GM12878 (cell line): ENCODE data around the gene COL21A1. TPM values are rescaled to one million over a fixed set of nuclear protein-coding genes. Genes with fewer than 3 reads are reported as not detected.

ENCODE experiments used
- ATAC-seq: fragments of 200-7000 bp; cut with Tn5 transposase; 3 replicates; pipeline ENCODE4 v1.9.1; 2020; ENCODE audit warnings: mild to moderate bottlenecking, moderate library complexity
- BruUV-seq: library from RNA; stranded (reverse); fragments of 400-500 nt; replicated peaks from 2 replicates; lab custom pipeline; 2021; lab: Mats Ljungman, UMichigan
- CTCF ChIA-PET: fragments of 300-600 bp; sonication (Branson Sonifier 250); formaldehyde crosslinking; extraction: SDS; loops from one replicate; lab custom pipeline; 2021; ENCODE audit warnings: inconsistent platforms; lab: Yijun Ruan, JAX
- POLR2A ChIA-PET: fragments of 350-600 bp; formaldehyde crosslinking; extraction: SDS; loops from one replicate; lab custom pipeline; 2021; ENCODE audit warnings: inconsistent platforms; lab: Charles Lee
- RAD21 ChIA-PET: fragments of 300-600 bp; sonication (Branson Sonifier 250); formaldehyde crosslinking; loops from one replicate; lab custom pipeline; 2023; ENCODE audit warnings: antibody characterized with exemption; ENCODE audit not compliant: unreplicated experiment; lab: Charles Lee
- SMC1A ChIA-PET: fragments of 300-600 bp; sonication (Branson Sonifier 250); formaldehyde crosslinking; loops from one replicate; lab custom pipeline; 2023; ENCODE audit not compliant: unreplicated experiment, uncharacterized antibody; lab: Charles Lee
- DNase-seq: peaks from one replicate; pipeline ENCODE4 v3.0.0-alpha.2; 2011; ENCODE audit warnings: low read depth, low spot score
- FAIRE-seq: peaks from 3 replicates; lab custom pipeline; 2011; peaks lifted over from hg19 to GRCh38; lab: Jason Lieb, UNC
- H2AFZ ChIP-seq: 2 replicates; pipeline ENCODE4 v1.6.0; 2011; ENCODE audit warnings: low read depth, low read length, control low read depth; ENCODE audit not compliant: control insufficient read depth
- H3K27ac ChIP-seq: 2 replicates; pipeline ENCODE4 v1.5.1; 2011; ENCODE audit warnings: control low read depth; ENCODE audit not compliant: control insufficient read depth, insufficient read depth
- H3K27me3 ChIP-seq, 2 experiments: replicated peaks in 1 of 2; 2 replicates each; pipeline versions ENCODE4 v1.6.0 to v1.6.1; 2011; ENCODE audit warnings: low read length in 1 of 2; ENCODE audit not compliant: control insufficient read depth in 2 of 2, insufficient read depth in 2 of 2
- H3K36me3 ChIP-seq, 2 experiments: 2 replicates each; pipeline ENCODE4 v1.5.1; 2011; ENCODE audit warnings: low read length in 1 of 2; ENCODE audit not compliant: control insufficient read depth in 2 of 2, insufficient read depth in 2 of 2
- H3K4me1 ChIP-seq: 2 replicates; pipeline ENCODE4 v1.6.1; 2011; ENCODE audit warnings: mild to moderate bottlenecking, low read length, moderate library complexity, mixed read lengths; ENCODE audit not compliant: control insufficient read depth, insufficient read depth
- H3K4me2 ChIP-seq: 2 replicates; pipeline ENCODE4 v1.6.0; 2011; ENCODE audit warnings: control low read depth; ENCODE audit not compliant: control insufficient read depth, insufficient read depth
- H3K4me3 ChIP-seq: fragments of 200-600 bp; sonication (generic); 2 replicates; pipeline ENCODE4 v1.5.1; 2016
- H3K79me2 ChIP-seq: 2 replicates; pipeline ENCODE4 v1.6.0; 2011; ENCODE audit warnings: low read length; ENCODE audit not compliant: control insufficient read depth, insufficient read depth
- H3K9ac ChIP-seq: 2 replicates; pipeline ENCODE4 v1.8.0; 2011; ENCODE audit warnings: low read length, control low read depth, mixed read lengths; ENCODE audit not compliant: control insufficient read depth, insufficient read depth
- H3K9me3 ChIP-seq: replicated peaks from 3 replicates; pipeline ENCODE4 v1.5.1; 2011; ENCODE audit warnings: mild to moderate bottlenecking, low read length; ENCODE audit not compliant: control insufficient read depth, insufficient read depth
- H4K20me1 ChIP-seq: 2 replicates; pipeline ENCODE4 v1.6.0; 2011; ENCODE audit not compliant: control insufficient read depth, insufficient read depth
- DPF2 ChIP-seq: fragments of 450-650 bp; IDR thresholded peaks from 2 replicates; pipeline ENCODE4 v1.6.1; 2017; ENCODE audit warnings: mild to moderate bottlenecking
- KAT2A ChIP-seq: conservative IDR thresholded peaks from 2 replicates; pipeline ENCODE4 v1.6.1; 2011; ENCODE audit warnings: low read depth, low read length; ENCODE audit not compliant: control insufficient read depth
- POU2F2 ChIP-seq: IDR thresholded peaks from 3 replicates; pipeline ENCODE4 v1.6.1; 2011; ENCODE audit warnings: low read depth, mild to moderate bottlenecking, low read length, borderline replicate concordance
- SMAD5 ChIP-seq: IDR thresholded peaks from 2 replicates; pipeline ENCODE4 v1.6.1; 2016; ENCODE audit warnings: antibody characterized with exemption, low read depth
- STAT3 ChIP-seq: IDR thresholded peaks from 2 replicates; pipeline ENCODE4 v1.6.1; 2011; ENCODE audit warnings: low read depth, low read length, improper control_type of control experiment
- in situ Hi-C: fragments of 300-500 bp; cut with MboI; formaldehyde crosslinking; loops from 9 replicates; pipeline ENCODE4 v1.14.3; 2018; ENCODE audit warnings: mixed read lengths
- intact Hi-C: fragments of 100-400 bp; cut with micrococcal nuclease; formaldehyde crosslinking; loops from one replicate; pipeline ENCODE4 v1.14.2; 2022; ENCODE audit not compliant: unreplicated experiment
- polyA plus RNA-seq, 11 experiments: library from polyadenylated mRNA; depleted of rRNA in 4 of 11; unstranded in 6 of 11; stranded (reverse) in 5 of 11; fragments of >200 nt; fragmentation: Nextera tagmentation in 4 of 11; fragmentation: Illumina TruSeq in 1 of 11; extraction: Ambion mirVana in 4 of 11; extraction: Trizol in 1 of 11; gene quantifications; 1 replicate in 1 of 11; 2 replicates in 10 of 11; pipeline versions ENCODE4 v1.2.1 to v1.2.3, GENCODE V29; 2011 to 2016; ENCODE audit warnings: inconsistent platforms in 2 of 11, missing spikeins in 2 of 11, low read depth in 1 of 11
- total RNA-seq, 4 experiments: library from RNA; depleted of rRNA in 3 of 4; stranded (reverse); fragments of >200 nt in 3 of 4; fragmentation: Illumina TruSeq in 1 of 4; extraction: Trizol in 1 of 4; gene quantifications; 2 replicates each; pipeline versions ENCODE4 v1.2.1 to v1.2.3, GENCODE V29; 2013 to 2021
- TF ChIP-seq, protein P1 (sequence below): fragments of 450-650 bp; IDR thresholded peaks from 2 replicates; pipeline ENCODE4 v1.6.1; 2016; ENCODE audit warnings: mild to moderate bottlenecking, moderate library complexity, borderline replicate concordance

The COL21A1 gene
- total and polyA plus RNA-seq, 10 of the 15 experiments (the other 5 are each of a cell fraction or from before 2014, with no cell fraction given): 0.10 TPM; not detected in 9

DNA sequence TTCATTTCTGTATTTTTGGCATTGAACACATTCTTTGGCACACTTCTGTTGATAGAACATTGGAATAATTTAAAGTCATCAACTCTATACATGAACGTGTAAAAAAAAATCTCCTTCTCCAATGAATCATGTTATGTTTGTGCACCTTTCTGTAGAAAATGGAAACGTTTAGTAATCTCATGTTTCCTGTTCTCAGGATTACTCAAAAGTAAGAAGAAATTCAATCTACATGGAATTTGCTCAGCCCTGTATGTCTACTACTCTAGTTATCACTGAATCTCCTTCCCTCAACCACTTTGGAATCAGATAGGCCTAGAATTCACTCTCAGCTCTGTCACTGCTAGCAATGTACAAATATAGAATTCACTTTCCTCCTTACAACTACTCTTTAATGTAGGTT, 103.6 kb downstream of the COL21A1 start (continued):
- TF ChIP-seq DPF2 (no peak), SMAD5 (no peak), STAT3 (no peak)
- TF ChIP-seq, protein P1, sequence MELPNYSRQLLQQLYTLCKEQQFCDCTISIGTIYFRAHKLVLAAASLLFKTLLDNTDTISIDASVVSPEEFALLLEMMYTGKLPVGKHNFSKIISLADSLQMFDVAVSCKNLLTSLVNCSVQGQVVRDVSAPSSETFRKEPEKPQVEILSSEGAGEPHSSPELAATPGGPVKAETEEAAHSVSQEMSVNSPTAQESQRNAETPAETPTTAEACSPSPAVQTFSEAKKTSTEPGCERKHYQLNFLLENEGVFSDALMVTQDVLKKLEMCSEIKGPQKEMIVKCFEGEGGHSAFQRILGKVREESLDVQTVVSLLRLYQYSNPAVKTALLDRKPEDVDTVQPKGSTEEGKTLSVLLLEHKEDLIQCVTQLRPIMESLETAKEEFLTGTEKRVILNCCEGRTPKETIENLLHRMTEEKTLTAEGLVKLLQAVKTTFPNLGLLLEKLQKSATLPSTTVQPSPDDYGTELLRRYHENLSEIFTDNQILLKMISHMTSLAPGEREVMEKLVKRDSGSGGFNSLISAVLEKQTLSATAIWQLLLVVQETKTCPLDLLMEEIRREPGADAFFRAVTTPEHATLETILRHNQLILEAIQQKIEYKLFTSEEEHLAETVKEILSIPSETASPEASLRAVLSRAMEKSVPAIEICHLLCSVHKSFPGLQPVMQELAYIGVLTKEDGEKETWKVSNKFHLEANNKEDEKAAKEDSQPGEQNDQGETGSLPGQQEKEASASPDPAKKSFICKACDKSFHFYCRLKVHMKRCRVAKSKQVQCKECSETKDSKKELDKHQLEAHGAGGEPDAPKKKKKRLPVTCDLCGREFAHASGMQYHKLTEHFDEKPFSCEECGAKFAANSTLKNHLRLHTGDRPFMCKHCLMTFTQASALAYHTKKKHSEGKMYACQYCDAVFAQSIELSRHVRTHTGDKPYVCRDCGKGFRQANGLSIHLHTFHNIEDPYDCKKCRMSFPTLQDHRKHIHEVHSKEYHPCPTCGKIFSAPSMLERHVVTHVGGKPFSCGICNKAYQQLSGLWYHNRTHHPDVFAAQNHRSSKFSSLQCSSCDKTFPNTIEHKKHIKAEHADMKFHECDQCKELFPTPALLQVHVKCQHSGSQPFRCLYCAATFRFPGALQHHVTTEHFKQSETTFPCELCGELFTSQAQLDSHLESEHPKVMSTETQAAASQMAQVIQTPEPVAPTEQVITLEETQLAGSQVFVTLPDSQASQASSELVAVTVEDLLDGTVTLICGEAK: no peak

DNA sequence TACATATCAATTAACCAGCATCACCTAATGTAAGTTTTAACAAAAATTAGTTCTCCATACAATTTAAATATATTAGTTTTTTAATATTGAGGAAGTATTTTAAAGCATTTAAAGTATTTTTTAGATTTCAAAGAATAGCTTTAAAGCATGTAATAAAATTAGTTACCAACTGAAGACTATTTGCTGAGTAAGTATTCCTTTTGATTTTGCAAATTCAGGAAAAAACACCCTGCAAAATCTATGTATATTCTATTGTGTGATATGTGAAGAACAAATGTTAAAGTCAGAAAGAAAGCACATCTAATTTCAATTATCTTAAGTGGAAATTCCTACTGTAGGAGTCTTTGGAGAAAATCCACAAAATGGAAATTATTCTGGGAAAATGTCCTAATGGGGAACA, 107.3 kb downstream of the COL21A1 start:
- ATAC-seq: no peak
- no TSS peak for BruUV-seq

More for the DNA sequence above, 107.3 kb downstream of the COL21A1 start:
- Histone ChIP-seq H3K27ac (no peak overlapping the region), H3K36me3 (no peaks in the 10 kb centered on the region), H2AFZ (no peak overlapping the region)
- RAD21 ChIA-PET: no interaction called here
- FAIRE-seq: no peak
- TF ChIP-seq POU2F2 (no peak), KAT2A (no peak)
- TF ChIP-seq, all 136 proteins: peak for 0
- POLR2A ChIA-PET: no interaction called here
- Histone ChIP-seq H3K9ac (no peak overlapping the region), H3K4me1 (no peaks in the 10 kb centered on the region), H3K27me3 (no peaks in the 10 kb centered on the region), H3K79me2 (no peaks in the 10 kb centered on the region), H3K4me3 (no peak overlapping the region), H3K4me2 (no peak overlapping the region), H3K9me3 (no peaks in the 10 kb centered on the region), H4K20me1 (no peaks in the 10 kb centered on the region)
- SMC1A ChIA-PET: no interaction called here
- in situ Hi-C loops (no loop called here), intact Hi-C loops (no loop called here)
- no peak for DNase-seq
- CTCF ChIA-PET: no interaction called here
